Kidney capillary endothelial cell (primary cell): Measurements from ENCODE around the gene EFCC1.

ENCODE experiments used
- DNase-seq: peaks from one replicate; pipeline ENCODE4 v3.0.0-alpha.2; 2018; ENCODE audit warnings: low spot score

The EFCC1 gene

GRCh38 chr3:128994581-128995546, 6.2 kb upstream of the EFCC1 start:
- no peak for DNase-seq

DNA sequence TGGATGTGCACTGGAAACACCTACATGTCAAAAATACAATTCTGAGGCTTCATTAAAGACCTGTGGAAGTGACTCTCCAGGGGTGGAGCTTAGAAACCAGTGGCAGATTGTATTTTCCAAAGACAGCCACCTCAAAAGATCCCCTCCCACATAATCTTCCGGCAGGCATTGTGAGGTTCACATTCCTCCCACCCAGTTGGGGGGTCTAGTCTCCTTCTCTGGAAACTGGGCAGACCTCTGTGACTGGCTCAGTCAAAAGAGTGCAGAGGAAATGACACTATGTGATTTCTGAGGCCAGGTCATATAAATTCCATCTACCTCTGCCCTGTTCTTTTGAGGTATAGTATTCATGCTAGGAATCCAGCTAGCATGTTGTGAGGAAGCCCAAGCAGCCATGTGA, 5.4 kb upstream of the EFCC1 start:
- DNase-seq = no peak

GRCh38 chr3:128996200-128996599, 4.9 kb upstream of the EFCC1 start:
- DNase-seq = no peak

- DNase-seq = no peak
Measured at GRCh38 chr3:128996726-128997125, 4.4 kb upstream of the EFCC1 start.

- DNase-seq = no peak
Measured at GRCh38 chr3:128997486-128998133, 3.5 kb upstream of the EFCC1 start.

DNA sequence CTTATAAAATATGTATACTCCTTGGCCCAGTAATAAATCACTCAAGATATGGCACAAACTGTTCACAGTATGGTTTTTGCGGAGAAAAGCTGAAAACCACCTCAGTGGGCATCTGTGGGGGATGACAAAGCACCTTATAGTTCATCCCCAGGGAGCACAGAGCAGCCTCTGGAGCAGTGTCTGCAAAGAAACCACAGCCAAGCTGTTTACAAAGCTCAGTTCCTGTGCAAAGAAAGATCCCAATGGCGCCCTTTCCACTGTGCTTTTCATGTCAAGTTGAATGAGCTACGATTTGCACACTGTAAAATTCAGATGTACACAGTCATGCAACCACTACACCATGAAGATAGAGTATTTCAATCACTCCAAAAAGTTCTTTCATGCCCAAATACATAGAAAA, 2.5 kb upstream of the EFCC1 start:
- DNase-seq = no peak

- DNase-seq = no peak
Measured at GRCh38 chr3:128999102-128999501, 2.0 kb upstream of the EFCC1 start.

DNA sequence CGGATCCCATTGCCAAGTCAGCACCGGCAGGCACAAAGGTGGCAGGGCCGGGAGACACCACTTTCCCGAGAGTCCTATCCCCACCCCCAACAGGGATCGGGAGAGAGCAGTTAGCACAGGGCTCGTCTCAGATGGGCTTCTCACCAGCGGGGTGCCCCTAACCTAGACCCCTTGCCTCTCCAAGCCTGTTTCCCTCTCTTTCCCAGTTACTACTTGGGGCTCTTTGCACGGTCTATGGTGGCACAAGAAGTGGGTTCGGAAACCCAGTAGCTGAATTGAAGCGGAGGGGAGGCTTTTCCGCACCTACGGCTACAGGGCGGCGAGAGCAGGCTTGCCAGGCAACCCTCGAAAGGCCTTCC, 383 bp upstream of the EFCC1 start:
- DNase-seq = no peak

DNA sequence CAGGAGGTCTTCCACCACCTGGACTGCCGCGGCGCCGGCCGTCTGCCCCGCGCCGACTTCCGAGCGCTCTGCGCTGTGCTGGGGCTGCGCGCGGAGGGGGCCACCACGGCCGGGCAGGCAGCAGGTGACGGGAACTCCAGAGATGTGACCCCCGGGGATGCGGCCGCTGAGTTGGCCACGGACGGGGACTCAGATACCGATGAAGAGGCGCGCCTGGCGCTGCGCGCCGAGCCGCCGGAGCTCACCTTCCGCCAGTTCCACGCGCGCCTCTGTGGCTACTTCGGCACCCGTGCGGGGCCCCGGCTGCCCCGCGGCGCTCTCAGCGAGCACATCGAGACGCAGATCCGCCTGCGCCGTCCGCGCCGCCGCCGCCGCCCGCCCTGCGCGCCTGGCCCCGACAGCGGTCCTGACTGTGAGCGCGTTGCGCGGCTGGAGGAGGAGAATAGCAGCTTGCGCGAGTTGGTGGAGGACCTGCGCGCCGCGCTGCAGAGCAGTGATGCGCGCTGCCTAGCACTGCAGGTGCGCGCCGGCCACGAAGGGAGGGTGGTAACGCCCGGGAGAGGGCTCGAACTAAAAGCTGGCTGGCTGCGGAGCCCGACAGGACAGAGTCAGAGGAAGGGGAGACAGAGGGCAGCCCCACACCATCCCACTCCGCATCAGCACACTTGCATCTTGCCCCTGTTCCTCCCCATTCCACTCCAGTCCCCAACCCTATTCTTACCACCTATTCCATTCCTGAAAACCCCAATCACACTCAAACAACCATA, 885 bp downstream of the EFCC1 start:
- DNase-seq = peak; percentile 10

GRCh38 chr3:129002573-129003569, 1.8 kb downstream of the EFCC1 start:
- DNase-seq = no peak

- no peak for DNase-seq
Measured at GRCh38 chr3:129003578-129004112, 2.5 kb downstream of the EFCC1 start.

- DNase-seq = no peak
Measured at GRCh38 chr3:129004639-129005295, 3.7 kb downstream of the EFCC1 start.

GRCh38 chr3:129005526-129006303, 4.6 kb downstream of the EFCC1 start:
- no peak for DNase-seq

- no peak for DNase-seq
Measured at GRCh38 chr3:129006864-129007263, 5.8 kb downstream of the EFCC1 start.

- DNase-seq = no peak
Measured at GRCh38 chr3:129007792-129008191, 6.7 kb downstream of the EFCC1 start.

GRCh38 chr3:129009266-129009665, 8.2 kb downstream of the EFCC1 start:
- DNase-seq = no peak

DNA sequence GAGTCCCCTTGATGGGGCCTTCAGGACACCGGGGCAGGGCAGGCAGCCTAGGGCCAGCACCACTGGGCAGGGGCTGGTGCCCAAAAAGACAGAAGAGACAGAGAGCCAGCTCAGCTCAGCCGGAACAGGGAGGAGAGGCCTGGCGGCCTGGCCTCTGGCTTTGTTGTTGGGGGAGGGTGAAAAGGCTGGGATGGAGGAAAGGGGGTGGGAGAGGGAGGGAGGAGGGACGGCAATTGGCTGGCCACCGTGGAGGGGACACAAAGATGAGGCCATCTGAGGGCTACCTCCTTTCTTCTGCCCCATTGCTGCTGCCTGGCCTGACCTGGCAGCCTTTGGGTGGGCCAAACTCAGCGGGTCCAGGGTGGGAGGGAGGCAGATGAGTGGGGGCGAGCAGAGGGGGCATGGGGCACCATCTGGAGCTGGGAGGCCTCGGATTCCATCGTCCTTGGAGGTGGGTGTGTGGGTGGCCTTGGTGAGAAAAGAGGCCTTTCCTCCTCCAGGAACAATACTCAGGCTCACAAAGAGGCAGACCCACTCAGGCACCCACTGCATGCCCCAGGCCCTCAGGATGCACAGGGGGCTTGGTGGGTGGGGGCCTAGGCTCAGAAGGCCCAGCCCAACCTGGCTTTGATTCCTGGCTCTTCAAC, 9.3 kb downstream of the EFCC1 start:
- DNase-seq = no peak

GRCh38 chr3:129013491-129013891, 12.4 kb downstream of the EFCC1 start:
- DNase-seq = no peak

GRCh38 chr3:129014148-129014547, 13.0 kb downstream of the EFCC1 start:
- DNase-seq = no peak
